ENCODE data around the gene DUSP10. TPM values are rescaled to one million over a fixed set of nuclear protein-coding genes. Genes with fewer than 3 reads are reported as not detected.
A peak's percentile ranks its signal among the peaks of the same experiment; 100 is the strongest.

Gene DUSP10
- total RNA-seq, 6 experiments from 2014 or later: 30.5 to 48.9 (median 43.8) TPM

GRCh38 chr1:221706191-221706590 is 35.7 kb downstream of the DUSP10 start:
- H3K27me3 Mint-ChIP-seq (ENCODE audit: insufficient read depth): no peaks in the 10 kb centered on the region; the same call in 1 of the 2 replicates
- no peak for DNase-seq
- no peak overlapping the region for H3K4me3 Mint-ChIP-seq
- H3K36me3 Mint-ChIP-seq (ENCODE audit: low read depth): peaks cover 65% of the 10 kb centered on the region
- H3K27ac Mint-ChIP-seq: no peak overlapping the region
- peaks cover 55% of the 10 kb centered on the region for H3K4me1 Mint-ChIP-seq (ENCODE audit: low read depth)
- TF ChIP-seq, protein P1, sequence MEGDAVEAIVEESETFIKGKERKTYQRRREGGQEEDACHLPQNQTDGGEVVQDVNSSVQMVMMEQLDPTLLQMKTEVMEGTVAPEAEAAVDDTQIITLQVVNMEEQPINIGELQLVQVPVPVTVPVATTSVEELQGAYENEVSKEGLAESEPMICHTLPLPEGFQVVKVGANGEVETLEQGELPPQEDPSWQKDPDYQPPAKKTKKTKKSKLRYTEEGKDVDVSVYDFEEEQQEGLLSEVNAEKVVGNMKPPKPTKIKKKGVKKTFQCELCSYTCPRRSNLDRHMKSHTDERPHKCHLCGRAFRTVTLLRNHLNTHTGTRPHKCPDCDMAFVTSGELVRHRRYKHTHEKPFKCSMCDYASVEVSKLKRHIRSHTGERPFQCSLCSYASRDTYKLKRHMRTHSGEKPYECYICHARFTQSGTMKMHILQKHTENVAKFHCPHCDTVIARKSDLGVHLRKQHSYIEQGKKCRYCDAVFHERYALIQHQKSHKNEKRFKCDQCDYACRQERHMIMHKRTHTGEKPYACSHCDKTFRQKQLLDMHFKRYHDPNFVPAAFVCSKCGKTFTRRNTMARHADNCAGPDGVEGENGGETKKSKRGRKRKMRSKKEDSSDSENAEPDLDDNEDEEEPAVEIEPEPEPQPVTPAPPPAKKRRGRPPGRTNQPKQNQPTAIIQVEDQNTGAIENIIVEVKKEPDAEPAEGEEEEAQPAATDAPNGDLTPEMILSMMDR (IDR thresholded peaks at IDR 0.05): no peak
- H3K9me3 Mint-ChIP-seq: no peaks in the 10 kb centered on the region

- Mint-ChIP-seq H3K36me3 (ENCODE audit: low read depth) (peaks cover 54% of the 10 kb centered on the region), H3K27ac (no peak overlapping the region), H3K4me3 (no peak overlapping the region), H3K9me3 (no peaks in the 10 kb centered on the region), H3K27me3 (ENCODE audit: insufficient read depth) (no peaks in the 10 kb centered on the region; the same call in 1 of the 2 replicates), H3K4me1 (ENCODE audit: low read depth) (peaks cover 62% of the 10 kb centered on the region)
- DNase-seq: no peak
- TF ChIP-seq, protein P1 (IDR thresholded peaks at IDR 0.05): no peak
Observed at GRCh38 chr1:221704306-221704705, 37.6 kb downstream of the DUSP10 start.

- Mint-ChIP-seq H3K9me3 (no peaks in the 10 kb centered on the region), H3K36me3 (ENCODE audit: low read depth) (peaks cover 61% of the 10 kb centered on the region), H3K27ac (peak overlapping the region; percentile 36; the same call in 1 of the 2 replicates), H3K4me1 (ENCODE audit: low read depth) (peaks cover 66% of the 10 kb centered on the region), H3K27me3 (ENCODE audit: insufficient read depth) (peaks cover 3% of the 10 kb centered on the region), H3K4me3 (no peak overlapping the region)
- DNase-seq: no peak
- TF ChIP-seq, protein P1 (IDR thresholded peaks at IDR 0.05): no peak
Observed at GRCh38 chr1:221701570-221702186, 40.2 kb downstream of the DUSP10 start.

- TF ChIP-seq, protein P1 (IDR thresholded peaks at IDR 0.05): no peak
- peaks cover 74% of the 10 kb centered on the region for H3K4me1 Mint-ChIP-seq (ENCODE audit: low read depth)
- H3K27ac Mint-ChIP-seq: no peak overlapping the region
- peaks cover 3% of the 10 kb centered on the region for H3K27me3 Mint-ChIP-seq (ENCODE audit: insufficient read depth)
- H3K36me3 Mint-ChIP-seq (ENCODE audit: low read depth): peaks cover 58% of the 10 kb centered on the region
- no peak overlapping the region for H3K4me3 Mint-ChIP-seq
- no peaks in the 10 kb centered on the region for H3K9me3 Mint-ChIP-seq
- DNase-seq: no peak
Observed at GRCh38 chr1:221700948-221701347, 40.9 kb downstream of the DUSP10 start.

GRCh38 chr1:221700536-221700935 is 41.4 kb downstream of the DUSP10 start:
- no peak for DNase-seq

More at GRCh38 chr1:221700536-221700935, 41.4 kb downstream of the DUSP10 start:
- TF ChIP-seq, protein P1 (IDR thresholded peaks at IDR 0.05): no peak
- Mint-ChIP-seq H3K9me3 (no peaks in the 10 kb centered on the region), H3K4me1 (ENCODE audit: low read depth) (peaks cover 78% of the 10 kb centered on the region), H3K4me3 (no peak overlapping the region), H3K27me3 (ENCODE audit: insufficient read depth) (peaks cover 3% of the 10 kb centered on the region), H3K36me3 (ENCODE audit: low read depth) (peaks cover 54% of the 10 kb centered on the region), H3K27ac (no peak overlapping the region)
